Measurements from ENCODE around the gene MST1.

GRCh38 chr3:49658711-49659110, 30.6 kb downstream of the MST1 start:
- no peak for TF ChIP-seq CTCF (conservative IDR thresholded peaks at IDR 0.05; ENCODE audit: low read depth, low read length)
- TF ChIP-seq, protein P1, sequence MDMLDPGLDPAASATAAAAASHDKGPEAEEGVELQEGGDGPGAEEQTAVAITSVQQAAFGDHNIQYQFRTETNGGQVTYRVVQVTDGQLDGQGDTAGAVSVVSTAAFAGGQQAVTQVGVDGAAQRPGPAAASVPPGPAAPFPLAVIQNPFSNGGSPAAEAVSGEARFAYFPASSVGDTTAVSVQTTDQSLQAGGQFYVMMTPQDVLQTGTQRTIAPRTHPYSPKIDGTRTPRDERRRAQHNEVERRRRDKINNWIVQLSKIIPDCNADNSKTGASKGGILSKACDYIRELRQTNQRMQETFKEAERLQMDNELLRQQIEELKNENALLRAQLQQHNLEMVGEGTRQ (IDR thresholded peaks at IDR 0.05; ENCODE audit: low read depth, low read length) = no peak
- TF ChIP-seq RFX5 (IDR thresholded peaks at IDR 0.05; ENCODE audit: low read depth, low read length) = no peak
- no peak for TF ChIP-seq POLR2A (IDR thresholded peaks at IDR 0.05; ENCODE audit: low read depth, low read length)
- TF ChIP-seq CHD1 (IDR thresholded peaks at IDR 0.05; ENCODE audit: low read depth, low read length) = no peak
